Measurements from ENCODE around the gene ECPAS.
"Not testable (repeated sequence)": the region's sequence is repeated elsewhere in the genome, so short reads cannot be mapped to it uniquely, and the experiment has no call there.

Gene ECPAS

DNA sequence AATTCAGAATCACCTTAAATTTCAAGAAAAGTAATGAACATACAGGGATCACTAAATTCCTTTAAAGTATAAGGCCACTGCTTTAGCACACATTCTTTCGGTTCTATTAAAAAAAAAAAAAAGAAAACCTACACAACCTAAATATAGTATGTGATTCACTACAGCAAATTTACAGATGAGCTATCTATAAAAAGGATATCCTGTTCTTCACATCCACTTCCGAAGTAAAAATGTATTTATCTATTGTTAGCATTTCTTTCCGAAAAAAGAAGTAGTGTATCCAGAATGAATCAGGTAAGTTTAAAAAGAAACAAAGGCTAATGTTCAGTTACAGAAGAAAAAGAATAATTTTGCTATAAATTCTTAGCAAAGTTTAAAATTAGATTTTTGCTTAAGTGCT is 70.2 kb downstream of the ECPAS start:
- no peak for ATAC-seq (ENCODE audit: low read depth)
- H3K36me3 ChIP-seq (ENCODE audit: low read depth): peaks cover 100% of the 10 kb centered on the region
- no peaks in the 10 kb centered on the region for H3K27me3 ChIP-seq (ENCODE audit: insufficient read depth, poor library complexity, severe bottlenecking)
- H3K9me3 ChIP-seq (ENCODE audit: severe bottlenecking): no peaks in the 10 kb centered on the region
- TF ChIP-seq, protein P1, sequence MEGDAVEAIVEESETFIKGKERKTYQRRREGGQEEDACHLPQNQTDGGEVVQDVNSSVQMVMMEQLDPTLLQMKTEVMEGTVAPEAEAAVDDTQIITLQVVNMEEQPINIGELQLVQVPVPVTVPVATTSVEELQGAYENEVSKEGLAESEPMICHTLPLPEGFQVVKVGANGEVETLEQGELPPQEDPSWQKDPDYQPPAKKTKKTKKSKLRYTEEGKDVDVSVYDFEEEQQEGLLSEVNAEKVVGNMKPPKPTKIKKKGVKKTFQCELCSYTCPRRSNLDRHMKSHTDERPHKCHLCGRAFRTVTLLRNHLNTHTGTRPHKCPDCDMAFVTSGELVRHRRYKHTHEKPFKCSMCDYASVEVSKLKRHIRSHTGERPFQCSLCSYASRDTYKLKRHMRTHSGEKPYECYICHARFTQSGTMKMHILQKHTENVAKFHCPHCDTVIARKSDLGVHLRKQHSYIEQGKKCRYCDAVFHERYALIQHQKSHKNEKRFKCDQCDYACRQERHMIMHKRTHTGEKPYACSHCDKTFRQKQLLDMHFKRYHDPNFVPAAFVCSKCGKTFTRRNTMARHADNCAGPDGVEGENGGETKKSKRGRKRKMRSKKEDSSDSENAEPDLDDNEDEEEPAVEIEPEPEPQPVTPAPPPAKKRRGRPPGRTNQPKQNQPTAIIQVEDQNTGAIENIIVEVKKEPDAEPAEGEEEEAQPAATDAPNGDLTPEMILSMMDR (IDR thresholded peaks at IDR 0.05; ENCODE audit: poor library complexity, severe bottlenecking): no peak
- no peak overlapping the region for H3K4me3 ChIP-seq (ENCODE audit: severe bottlenecking)
- DNase-seq (ENCODE audit: low spot score): no peak
- H3K27ac ChIP-seq (ENCODE audit: poor library complexity, severe bottlenecking): no peak overlapping the region
- H3K4me1 ChIP-seq (ENCODE audit: insufficient read depth, poor library complexity, severe bottlenecking): no peaks in the 10 kb centered on the region

DNA sequence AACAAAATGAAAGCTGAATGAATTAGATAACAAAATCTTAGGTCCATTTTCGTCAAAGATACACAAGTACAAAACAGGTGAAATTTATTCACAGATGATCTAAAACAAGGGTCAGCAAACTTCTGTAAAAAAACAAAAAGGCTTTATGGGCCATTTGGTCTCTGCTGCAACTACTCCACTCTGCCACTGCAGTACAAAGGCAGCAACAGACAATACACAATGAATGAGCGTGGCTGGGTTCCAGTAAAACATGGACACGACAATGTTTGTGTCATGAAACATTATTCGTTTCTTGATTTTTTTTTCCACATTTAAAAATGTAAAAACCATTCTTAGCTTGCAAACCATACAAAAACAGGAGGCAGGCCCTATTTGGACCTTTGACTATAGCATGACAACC is 71.9 kb downstream of the ECPAS start:
- ATAC-seq (ENCODE audit: low read depth) (no peak), DNase-seq (ENCODE audit: low spot score) (no peak)
- no peaks in the 10 kb centered on the region for H3K9me3 ChIP-seq (ENCODE audit: severe bottlenecking)
- TF ChIP-seq, protein P1 (IDR thresholded peaks at IDR 0.05; ENCODE audit: poor library complexity, severe bottlenecking): no peak
- no peaks in the 10 kb centered on the region for H3K27me3 ChIP-seq (ENCODE audit: insufficient read depth, poor library complexity, severe bottlenecking)
- no peak overlapping the region for H3K27ac ChIP-seq (ENCODE audit: poor library complexity, severe bottlenecking)
- H3K4me1 ChIP-seq (ENCODE audit: insufficient read depth, poor library complexity, severe bottlenecking): no peaks in the 10 kb centered on the region
- H3K36me3 ChIP-seq (ENCODE audit: low read depth): peaks cover 100% of the 10 kb centered on the region
- no peak overlapping the region for H3K4me3 ChIP-seq (ENCODE audit: severe bottlenecking)

DNA sequence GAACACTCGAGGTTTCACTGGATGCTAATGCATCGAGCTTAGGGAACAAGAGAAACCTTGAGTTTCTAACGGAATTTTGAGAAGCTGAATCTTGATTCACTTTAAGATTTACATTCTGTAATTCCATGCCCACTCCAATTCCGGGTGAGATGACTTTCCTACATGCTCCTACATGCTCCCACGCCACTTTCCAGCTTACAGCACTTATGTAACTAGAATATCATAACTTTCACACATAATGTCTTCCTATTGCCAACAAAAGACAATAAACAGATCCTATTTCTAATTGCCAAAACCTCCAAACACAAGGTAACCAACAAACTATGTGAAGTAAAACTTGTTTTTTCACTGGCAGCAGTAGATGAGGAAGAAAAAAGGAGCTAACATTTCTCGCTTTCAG is 72.9 kb downstream of the ECPAS start:
- H3K4me3 ChIP-seq (ENCODE audit: severe bottlenecking): no peak overlapping the region
- TF ChIP-seq, protein P1 (IDR thresholded peaks at IDR 0.05; ENCODE audit: poor library complexity, severe bottlenecking): no peak
- no peaks in the 10 kb centered on the region for H3K4me1 ChIP-seq (ENCODE audit: insufficient read depth, poor library complexity, severe bottlenecking)
- H3K36me3 ChIP-seq (ENCODE audit: low read depth): peaks cover 98% of the 10 kb centered on the region
- H3K27me3 ChIP-seq (ENCODE audit: insufficient read depth, poor library complexity, severe bottlenecking): no peaks in the 10 kb centered on the region
- ATAC-seq (ENCODE audit: low read depth) (no peak), DNase-seq (ENCODE audit: low spot score) (no peak)
- no peak overlapping the region for H3K27ac ChIP-seq (ENCODE audit: poor library complexity, severe bottlenecking)
- no peaks in the 10 kb centered on the region for H3K9me3 ChIP-seq (ENCODE audit: severe bottlenecking)

DNA sequence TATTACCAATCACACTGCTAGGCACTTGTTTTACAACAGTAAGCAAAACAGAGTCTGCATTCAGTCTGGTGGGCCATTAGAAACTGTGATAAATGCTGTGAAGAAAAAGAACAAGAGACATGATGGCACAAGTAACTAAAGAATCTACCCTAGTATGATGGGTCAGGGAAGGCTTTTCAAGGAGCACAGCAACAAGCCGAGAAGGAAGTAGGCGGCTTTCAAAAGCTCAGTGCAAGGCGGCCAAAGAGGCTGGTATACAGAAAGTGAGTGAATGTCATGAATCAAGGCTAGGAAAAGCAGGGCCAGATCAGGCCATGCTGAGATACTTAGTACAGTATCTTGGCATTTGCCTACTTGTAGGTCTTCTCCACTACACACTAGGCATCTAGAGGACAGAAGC is 76.4 kb downstream of the ECPAS start:
- no peak overlapping the region for H3K4me3 ChIP-seq (ENCODE audit: severe bottlenecking)
- H3K9me3 ChIP-seq (ENCODE audit: severe bottlenecking): no peaks in the 10 kb centered on the region
- H3K27ac ChIP-seq (ENCODE audit: poor library complexity, severe bottlenecking): no peak overlapping the region
- H3K36me3 ChIP-seq (ENCODE audit: low read depth): peaks cover 94% of the 10 kb centered on the region
- no peaks in the 10 kb centered on the region for H3K4me1 ChIP-seq (ENCODE audit: insufficient read depth, poor library complexity, severe bottlenecking)
- H3K27me3 ChIP-seq (ENCODE audit: insufficient read depth, poor library complexity, severe bottlenecking): no peaks in the 10 kb centered on the region
- DNase-seq (ENCODE audit: low spot score) (no peak), ATAC-seq (ENCODE audit: low read depth) (no peak)
- TF ChIP-seq, protein P1 (IDR thresholded peaks at IDR 0.05; ENCODE audit: poor library complexity, severe bottlenecking): no peak

DNA sequence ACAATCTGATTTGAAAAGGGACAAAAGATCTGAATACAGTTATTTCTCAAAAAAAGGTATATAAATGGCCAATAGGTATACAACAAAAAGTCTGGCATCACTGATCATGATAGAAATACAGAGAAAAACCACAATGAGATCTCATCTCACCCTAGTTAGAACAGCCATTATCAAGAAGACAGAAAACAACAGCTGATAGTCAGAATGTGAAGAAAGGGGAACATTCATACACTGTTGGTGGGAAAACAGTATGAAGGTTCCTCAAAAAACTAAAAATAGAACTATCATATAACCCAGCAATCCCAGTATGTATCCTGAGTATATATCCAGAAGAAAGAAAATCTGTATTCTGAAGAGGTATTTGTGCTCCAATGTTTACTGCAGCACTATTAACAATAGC is 78.5 kb downstream of the ECPAS start:
- Histone ChIP-seq H3K4me1 (ENCODE audit: insufficient read depth, poor library complexity, severe bottlenecking) (no peaks in the 10 kb centered on the region), H3K27ac (ENCODE audit: poor library complexity, severe bottlenecking) (no peak overlapping the region), H3K4me3 (ENCODE audit: severe bottlenecking) (no peak overlapping the region), H3K36me3 (ENCODE audit: low read depth) (peaks cover 94% of the 10 kb centered on the region), H3K27me3 (ENCODE audit: insufficient read depth, poor library complexity, severe bottlenecking) (no peaks in the 10 kb centered on the region), H3K9me3 (ENCODE audit: severe bottlenecking) (peaks cover 3% of the 10 kb centered on the region)
- DNase-seq (ENCODE audit: low spot score) (no peak), ATAC-seq (ENCODE audit: low read depth) (no peak)
- TF ChIP-seq, protein P1 (IDR thresholded peaks at IDR 0.05; ENCODE audit: poor library complexity, severe bottlenecking): no peak

DNA sequence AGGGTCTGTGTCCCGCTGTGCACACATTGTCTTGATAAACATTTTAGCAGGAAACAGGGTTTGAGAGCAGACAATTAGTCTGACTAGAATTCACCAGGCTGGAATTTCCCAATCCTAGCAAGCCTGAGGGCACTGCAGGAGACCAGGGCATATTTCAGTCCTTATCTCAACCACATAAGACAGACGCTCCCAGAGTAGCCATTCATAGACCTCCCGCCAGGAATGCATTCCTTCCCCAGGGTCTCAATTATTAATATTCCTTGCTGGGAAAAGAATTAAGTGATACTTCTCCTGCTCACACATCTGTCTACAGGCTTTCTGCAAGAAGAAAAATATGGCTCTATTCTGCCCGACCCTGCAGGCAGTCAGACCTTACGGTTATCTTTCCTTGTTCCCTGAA is 82.7 kb downstream of the ECPAS start:
- H3K4me1 ChIP-seq (ENCODE audit: insufficient read depth, poor library complexity, severe bottlenecking); ATAC-seq (ENCODE audit: low read depth); H3K27ac ChIP-seq (ENCODE audit: poor library complexity, severe bottlenecking); H3K4me3 ChIP-seq (ENCODE audit: severe bottlenecking); DNase-seq (ENCODE audit: low spot score); H3K9me3 ChIP-seq (ENCODE audit: severe bottlenecking); H3K27me3 ChIP-seq (ENCODE audit: insufficient read depth, poor library complexity, severe bottlenecking): not testable (repeated sequence)
- peaks cover 81% of the 10 kb centered on the region for H3K36me3 ChIP-seq (ENCODE audit: low read depth)
